ENCODE results near the gene PIGW. TPM values are rescaled to one million over a fixed set of nuclear protein-coding genes. Genes with fewer than 3 reads are reported as not detected.

The PIGW gene
- total and polyA plus RNA-seq, 2 experiments from 2014 or later, result 5.5 to 15.8 TPM

DNA sequence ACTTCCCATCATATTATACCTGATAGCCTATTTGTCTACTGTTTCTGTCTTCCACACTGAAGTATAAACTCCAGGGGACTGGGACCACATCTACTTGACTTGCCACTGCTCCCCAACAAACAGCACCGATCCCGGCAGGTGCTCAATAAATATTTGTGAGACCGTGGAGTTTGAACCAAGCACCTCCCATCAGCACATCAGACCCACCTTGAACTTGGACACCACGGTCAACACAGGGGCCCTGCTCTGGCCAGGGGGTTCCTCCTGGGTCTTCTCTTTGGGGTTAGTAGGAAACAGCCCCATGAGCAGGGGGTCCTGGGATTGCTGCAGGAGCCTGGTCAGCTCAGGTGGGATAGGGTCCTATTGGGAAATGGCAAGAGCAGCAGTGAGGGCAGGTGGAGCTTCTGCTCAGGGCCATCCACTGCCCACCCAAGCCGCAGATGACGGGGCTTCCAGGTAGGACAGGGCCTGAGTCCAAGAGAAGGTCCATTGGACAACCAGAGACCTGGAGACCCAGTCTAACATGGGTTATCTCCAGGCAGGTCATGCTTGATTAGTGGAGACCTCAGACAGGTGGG lies 28.4 kb upstream of the PIGW start (continued):
- TF ChIP-seq, protein P1, sequence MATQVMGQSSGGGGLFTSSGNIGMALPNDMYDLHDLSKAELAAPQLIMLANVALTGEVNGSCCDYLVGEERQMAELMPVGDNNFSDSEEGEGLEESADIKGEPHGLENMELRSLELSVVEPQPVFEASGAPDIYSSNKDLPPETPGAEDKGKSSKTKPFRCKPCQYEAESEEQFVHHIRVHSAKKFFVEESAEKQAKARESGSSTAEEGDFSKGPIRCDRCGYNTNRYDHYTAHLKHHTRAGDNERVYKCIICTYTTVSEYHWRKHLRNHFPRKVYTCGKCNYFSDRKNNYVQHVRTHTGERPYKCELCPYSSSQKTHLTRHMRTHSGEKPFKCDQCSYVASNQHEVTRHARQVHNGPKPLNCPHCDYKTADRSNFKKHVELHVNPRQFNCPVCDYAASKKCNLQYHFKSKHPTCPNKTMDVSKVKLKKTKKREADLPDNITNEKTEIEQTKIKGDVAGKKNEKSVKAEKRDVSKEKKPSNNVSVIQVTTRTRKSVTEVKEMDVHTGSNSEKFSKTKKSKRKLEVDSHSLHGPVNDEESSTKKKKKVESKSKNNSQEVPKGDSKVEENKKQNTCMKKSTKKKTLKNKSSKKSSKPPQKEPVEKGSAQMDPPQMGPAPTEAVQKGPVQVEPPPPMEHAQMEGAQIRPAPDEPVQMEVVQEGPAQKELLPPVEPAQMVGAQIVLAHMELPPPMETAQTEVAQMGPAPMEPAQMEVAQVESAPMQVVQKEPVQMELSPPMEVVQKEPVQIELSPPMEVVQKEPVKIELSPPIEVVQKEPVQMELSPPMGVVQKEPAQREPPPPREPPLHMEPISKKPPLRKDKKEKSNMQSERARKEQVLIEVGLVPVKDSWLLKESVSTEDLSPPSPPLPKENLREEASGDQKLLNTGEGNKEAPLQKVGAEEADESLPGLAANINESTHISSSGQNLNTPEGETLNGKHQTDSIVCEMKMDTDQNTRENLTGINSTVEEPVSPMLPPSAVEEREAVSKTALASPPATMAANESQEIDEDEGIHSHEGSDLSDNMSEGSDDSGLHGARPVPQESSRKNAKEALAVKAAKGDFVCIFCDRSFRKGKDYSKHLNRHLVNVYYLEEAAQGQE (IDR thresholded peaks at IDR 0.05; ENCODE audit: unreplicated experiment), result no peak
- TF ChIP-seq STAT1 (IDR thresholded peaks at IDR 0.05; ENCODE audit: unreplicated experiment), result no peak
- TF ChIP-seq POLR2AphosphoS5 (IDR thresholded peaks at IDR 0.05; ENCODE audit: low read depth), result no peak

DNA sequence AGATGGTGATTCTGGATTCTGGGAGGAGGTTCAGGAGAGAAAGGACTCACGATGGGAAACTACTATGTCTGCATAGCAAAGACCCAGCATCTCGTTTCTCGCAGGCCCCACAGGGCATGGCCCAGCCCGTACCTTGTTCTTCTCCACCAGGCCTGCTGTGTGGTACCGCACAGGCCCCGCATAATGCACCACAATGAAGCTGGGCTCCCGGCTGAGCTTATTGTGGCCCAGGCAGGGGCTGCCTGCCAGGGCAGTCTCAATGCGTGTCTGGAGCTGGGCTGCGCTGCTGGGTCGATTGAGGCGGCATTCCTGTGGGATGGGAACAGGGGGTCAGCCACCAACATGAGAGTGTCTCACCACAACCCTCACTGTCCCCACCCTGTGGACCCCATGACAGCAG lies 28.0 kb upstream of the PIGW start:
- no peaks in the 10 kb centered on the region for H3K9me2 ChIP-seq (ENCODE audit: insufficient read depth)
- H3K36me3 ChIP-seq (ENCODE audit: insufficient read depth), result peaks cover 12% of the 10 kb centered on the region
- H3K27me3 Mint-ChIP-seq (ENCODE audit: insufficient read depth, low read depth, poor library complexity), result peaks cover 9% of the 10 kb centered on the region
- H3K27me3 ChIP-seq (ENCODE audit: insufficient read depth), result no peaks in the 10 kb centered on the region
- H2AFZ ChIP-seq, result no peak overlapping the region
- H3K4me3 ChIP-seq, result no peak overlapping the region
- H3K36me3 Mint-ChIP-seq (ENCODE audit: low read depth), result peaks cover 93% of the 10 kb centered on the region
- H3K4me1 ChIP-seq (ENCODE audit: insufficient read depth), result no peaks in the 10 kb centered on the region
- H3F3A ChIP-seq (replicated peaks; ENCODE audit: low read depth), result no peaks in the 10 kb centered on the region
- H3K27ac Mint-ChIP-seq, result no peak overlapping the region
- no peaks in the 10 kb centered on the region for H3K79me2 ChIP-seq (replicated peaks; ENCODE audit: insufficient read depth)
- no peaks in the 10 kb centered on the region for H3K9me3 Mint-ChIP-seq
- no peak overlapping the region for H3K4me3 Mint-ChIP-seq
- ATAC-seq (no peak), DNase-seq (ENCODE audit: low spot score) (no peak)
- H3K27ac ChIP-seq (ENCODE audit: low read depth), result no peak overlapping the region
- no peak overlapping the region for H3K4me2 ChIP-seq
- peaks cover 4% of the 10 kb centered on the region for H4K20me1 ChIP-seq (replicated peaks; ENCODE audit: insufficient read depth)
- no peaks in the 10 kb centered on the region for H3K4me1 Mint-ChIP-seq
- TF ChIP-seq, protein P2, sequence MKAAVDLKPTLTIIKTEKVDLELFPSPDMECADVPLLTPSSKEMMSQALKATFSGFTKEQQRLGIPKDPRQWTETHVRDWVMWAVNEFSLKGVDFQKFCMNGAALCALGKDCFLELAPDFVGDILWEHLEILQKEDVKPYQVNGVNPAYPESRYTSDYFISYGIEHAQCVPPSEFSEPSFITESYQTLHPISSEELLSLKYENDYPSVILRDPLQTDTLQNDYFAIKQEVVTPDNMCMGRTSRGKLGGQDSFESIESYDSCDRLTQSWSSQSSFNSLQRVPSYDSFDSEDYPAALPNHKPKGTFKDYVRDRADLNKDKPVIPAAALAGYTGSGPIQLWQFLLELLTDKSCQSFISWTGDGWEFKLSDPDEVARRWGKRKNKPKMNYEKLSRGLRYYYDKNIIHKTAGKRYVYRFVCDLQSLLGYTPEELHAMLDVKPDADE (IDR thresholded peaks at IDR 0.05), result no peak
- no peak for TF ChIP-seq POLR2AphosphoS5 (IDR thresholded peaks at IDR 0.05; ENCODE audit: low read depth)
- TF ChIP-seq CREB1 (CRISPR knock-in tag; IDR thresholded peaks at IDR 0.05; ENCODE audit: low read depth), result no peak
- TF ChIP-seq ZNF114 (CRISPR knock-in tag; IDR thresholded peaks at IDR 0.05), result no peak
- TF ChIP-seq, protein P1 (IDR thresholded peaks at IDR 0.05; ENCODE audit: unreplicated experiment), result no peak
- no peak for TF ChIP-seq STAT1 (IDR thresholded peaks at IDR 0.05; ENCODE audit: unreplicated experiment)
- TF ChIP-seq JUNB (IDR thresholded peaks at IDR 0.05; ENCODE audit: unreplicated experiment), result no peak
- no peak for TF ChIP-seq ZNF331 (CRISPR knock-in tag; IDR thresholded peaks at IDR 0.05; ENCODE audit: low read depth)
- TF ChIP-seq, protein P3, sequence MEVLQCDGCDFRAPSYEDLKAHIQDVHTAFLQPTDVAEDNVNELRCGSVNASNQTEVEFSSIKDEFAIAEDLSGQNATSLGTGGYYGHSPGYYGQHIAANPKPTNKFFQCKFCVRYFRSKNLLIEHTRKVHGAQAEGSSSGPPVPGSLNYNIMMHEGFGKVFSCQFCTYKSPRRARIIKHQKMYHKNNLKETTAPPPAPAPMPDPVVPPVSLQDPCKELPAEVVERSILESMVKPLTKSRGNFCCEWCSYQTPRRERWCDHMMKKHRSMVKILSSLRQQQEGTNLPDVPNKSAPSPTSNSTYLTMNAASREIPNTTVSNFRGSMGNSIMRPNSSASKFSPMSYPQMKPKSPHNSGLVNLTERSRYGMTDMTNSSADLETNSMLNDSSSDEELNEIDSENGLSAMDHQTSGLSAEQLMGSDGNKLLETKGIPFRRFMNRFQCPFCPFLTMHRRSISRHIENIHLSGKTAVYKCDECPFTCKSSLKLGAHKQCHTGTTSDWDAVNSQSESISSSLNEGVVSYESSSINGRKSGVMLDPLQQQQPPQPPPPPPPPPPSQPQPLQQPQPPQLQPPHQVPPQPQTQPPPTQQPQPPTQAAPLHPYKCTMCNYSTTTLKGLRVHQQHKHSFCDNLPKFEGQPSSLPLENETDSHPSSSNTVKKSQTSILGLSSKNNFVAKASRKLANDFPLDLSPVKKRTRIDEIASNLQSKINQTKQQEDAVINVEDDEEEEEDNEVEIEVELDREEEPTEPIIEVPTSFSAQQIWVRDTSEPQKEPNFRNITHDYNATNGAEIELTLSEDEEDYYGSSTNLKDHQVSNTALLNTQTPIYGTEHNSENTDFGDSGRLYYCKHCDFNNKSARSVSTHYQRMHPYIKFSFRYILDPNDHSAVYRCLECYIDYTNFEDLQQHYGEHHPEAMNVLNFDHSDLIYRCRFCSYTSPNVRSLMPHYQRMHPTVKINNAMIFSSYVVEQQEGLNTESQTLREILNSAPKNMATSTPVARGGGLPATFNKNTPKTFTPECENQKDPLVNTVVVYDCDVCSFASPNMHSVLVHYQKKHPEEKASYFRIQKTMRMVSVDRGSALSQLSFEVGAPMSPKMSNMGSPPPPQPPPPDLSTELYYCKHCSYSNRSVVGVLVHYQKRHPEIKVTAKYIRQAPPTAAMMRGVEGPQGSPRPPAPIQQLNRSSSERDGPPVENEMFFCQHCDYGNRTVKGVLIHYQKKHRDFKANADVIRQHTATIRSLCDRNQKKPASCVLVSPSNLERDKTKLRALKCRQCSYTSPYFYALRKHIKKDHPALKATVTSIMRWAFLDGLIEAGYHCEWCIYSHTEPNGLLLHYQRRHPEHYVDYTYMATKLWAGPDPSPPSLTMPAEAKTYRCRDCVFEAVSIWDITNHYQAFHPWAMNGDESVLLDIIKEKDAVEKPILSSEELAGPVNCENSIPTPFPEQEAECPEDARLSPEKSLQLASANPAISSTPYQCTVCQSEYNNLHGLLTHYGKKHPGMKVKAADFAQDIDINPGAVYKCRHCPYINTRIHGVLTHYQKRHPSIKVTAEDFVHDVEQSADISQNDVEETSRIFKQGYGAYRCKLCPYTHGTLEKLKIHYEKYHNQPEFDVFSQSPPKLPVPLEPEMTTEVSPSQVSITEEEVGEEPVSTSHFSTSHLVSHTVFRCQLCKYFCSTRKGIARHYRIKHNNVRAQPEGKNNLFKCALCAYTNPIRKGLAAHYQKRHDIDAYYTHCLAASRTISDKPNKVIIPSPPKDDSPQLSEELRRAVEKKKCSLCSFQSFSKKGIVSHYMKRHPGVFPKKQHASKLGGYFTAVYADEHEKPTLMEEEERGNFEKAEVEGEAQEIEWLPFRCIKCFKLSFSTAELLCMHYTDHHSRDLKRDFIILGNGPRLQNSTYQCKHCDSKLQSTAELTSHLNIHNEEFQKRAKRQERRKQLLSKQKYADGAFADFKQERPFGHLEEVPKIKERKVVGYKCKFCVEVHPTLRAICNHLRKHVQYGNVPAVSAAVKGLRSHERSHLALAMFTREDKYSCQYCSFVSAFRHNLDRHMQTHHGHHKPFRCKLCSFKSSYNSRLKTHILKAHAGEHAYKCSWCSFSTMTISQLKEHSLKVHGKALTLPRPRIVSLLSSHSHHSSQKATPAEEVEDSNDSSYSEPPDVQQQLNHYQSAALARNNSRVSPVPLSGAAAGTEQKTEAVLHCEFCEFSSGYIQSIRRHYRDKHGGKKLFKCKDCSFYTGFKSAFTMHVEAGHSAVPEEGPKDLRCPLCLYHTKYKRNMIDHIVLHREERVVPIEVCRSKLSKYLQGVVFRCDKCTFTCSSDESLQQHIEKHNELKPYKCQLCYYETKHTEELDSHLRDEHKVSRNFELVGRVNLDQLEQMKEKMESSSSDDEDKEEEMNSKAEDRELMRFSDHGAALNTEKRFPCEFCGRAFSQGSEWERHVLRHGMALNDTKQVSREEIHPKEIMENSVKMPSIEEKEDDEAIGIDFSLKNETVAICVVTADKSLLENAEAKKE (CRISPR knock-in tag; IDR thresholded peaks at IDR 0.05), result no peak
